LoVo (cell line): Measurements from ENCODE around the gene ACER3.
"Not testable (repeated sequence)": the region's sequence is repeated elsewhere in the genome, so short reads cannot be mapped to it uniquely, and the experiment has no call there.

Source experiments
- DNase-seq: peaks from one replicate; pipeline ENCODE4 v3.0.0-alpha.2; 2016; ENCODE audit warnings: low spot score

ACER3 gene

DNA sequence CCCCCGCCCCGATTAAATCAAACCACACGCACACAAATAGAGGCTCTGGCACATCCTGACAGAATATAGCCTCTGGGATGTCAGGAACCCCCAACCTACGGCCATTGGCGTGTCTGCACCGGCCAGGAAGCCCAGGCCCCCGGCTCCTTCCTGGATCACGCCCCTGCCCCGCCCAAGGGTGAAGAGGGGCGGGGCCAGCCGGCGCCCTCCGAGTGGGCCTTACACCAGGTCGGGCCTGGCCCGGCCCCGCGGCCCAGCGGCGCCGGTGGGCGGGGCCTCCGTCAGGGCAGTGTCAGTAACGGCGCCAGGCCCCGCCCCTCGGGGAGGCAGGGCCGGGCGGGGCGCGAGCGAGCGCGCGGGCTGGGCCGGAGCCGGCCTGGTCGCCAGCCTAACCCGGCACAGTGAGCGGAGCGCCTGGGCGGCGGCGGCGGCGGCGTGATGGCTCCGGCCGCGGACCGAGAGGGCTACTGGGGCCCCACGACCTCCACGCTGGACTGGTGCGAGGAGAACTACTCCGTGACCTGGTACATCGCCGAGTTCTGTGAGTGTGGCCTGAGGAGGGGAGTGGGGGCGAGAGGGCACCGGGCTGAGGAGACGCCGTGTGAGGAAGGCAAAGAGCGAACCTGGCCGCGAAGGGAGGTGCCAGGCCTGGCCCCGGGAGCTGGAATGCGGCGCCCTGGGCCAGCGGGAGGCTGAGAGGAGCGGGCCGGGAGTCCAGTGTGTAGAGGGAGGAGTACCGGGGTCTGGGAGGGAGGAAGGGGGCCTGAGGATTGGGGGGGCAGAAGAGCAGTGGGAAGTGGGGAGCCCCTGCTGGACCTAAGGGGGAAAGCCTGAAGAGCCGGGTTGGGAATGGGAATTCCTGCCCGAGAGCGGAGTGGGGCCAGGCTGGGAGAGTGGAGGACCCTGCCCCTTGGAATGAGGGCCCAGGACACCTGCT is at the start of gene ACER3:
TSS of gene ACER3 (plus strand) at position 380 of the 937 bp plus-strand sequence. CDS start at position 439, 59 bp downstream.
- DNase-seq = peak; percentile 94

DNA sequence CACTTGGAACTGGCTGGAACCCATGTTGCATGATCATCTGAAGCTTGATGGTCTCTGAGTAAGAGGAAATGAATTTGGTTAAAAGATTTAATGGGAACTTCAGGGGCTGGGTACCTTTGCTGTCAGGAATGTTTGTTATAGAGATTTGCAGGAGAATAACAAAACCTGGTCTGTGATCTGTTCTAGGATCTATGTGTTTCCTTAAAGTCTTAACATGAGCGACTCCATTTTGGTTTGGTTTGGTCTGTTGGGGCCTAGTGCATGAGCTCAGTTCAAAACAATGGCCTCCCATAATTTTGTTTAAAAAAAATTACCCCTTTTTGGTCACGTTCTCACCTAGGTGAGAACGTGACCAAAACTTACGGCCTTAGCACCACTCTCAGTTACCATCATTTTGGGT is 49.5 kb upstream of the ACER3 start:
- no peak for DNase-seq

DNA sequence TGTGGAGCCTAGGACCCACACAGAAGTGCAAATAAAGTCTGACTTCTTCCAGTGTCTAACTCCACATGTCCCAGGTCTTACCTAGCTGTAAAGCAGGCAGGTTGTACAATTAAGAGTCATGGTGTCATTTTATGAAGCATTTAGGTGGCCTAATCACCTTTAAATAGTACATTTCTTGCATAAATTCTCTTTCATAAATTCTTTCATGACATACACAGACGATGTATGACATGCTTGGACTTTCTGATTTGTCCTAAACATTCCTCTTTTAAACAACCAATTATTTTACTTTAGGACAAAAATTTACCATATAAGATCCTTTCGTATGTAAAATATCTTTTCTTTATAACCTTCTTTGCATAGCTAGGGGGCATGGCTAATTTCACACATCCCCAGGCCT is 46.3 kb upstream of the ACER3 start:
- no peak for DNase-seq

DNA sequence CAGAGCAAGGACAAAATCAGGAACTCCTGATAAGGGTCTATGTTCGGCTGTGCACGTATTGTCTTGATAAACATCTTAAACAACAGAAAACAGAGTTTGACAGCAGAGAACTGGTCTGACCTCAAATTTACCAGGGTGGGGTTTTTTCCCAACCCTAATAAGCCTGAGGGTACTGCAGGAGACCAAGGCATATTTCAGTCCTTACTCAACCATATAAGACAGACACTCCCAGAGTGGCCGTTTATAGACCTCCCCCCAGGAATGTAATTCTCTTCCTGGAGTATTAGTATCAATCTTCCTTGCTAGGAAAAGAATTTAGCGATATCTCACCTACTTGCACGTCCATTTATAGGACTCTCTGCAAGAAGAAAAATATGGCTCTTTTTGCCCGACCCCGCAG is 45.0 kb upstream of the ACER3 start:
- DNase-seq = not testable (repeated sequence)

DNA sequence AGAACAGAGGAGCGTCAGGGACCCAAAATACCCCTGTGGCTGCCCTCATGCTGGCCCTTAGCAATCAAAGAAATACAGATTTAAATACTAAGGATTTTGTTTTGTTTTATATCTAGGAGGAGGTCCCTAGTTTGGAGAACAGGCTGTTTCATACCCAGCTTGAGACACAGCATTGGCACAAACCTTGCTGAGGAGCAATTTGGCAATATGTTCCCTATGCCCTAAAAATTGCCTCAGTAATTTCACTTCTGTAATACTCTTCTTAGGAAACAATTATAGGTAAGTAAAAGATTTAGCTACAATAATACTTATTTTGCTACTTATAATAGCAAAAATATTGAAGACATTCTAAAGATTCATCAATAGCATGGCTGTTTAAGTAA is 40.5 kb upstream of the ACER3 start:
- DNase-seq = no peak

DNA sequence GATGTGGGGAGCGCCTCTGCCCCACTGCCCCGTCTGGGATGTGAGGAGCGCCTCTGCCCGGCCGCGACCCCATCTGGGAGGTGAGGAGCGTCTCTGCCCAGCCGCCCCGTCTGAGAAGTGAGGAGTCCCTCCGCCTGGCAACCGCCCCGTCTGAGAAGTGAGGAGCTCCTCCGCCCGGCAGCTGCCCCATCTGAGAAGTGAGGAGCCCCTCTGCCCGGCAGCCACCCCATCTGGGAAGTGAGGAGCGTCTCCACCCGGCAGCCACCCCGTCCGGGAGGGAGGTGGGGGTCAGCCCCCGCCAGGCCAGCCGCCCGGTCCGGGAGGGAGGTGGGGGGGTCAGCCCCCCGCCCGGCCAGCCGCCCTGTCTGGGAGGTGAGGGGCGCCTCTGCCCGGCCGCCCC is 39.3 kb upstream of the ACER3 start:
- DNase-seq = not testable (repeated sequence)

DNA sequence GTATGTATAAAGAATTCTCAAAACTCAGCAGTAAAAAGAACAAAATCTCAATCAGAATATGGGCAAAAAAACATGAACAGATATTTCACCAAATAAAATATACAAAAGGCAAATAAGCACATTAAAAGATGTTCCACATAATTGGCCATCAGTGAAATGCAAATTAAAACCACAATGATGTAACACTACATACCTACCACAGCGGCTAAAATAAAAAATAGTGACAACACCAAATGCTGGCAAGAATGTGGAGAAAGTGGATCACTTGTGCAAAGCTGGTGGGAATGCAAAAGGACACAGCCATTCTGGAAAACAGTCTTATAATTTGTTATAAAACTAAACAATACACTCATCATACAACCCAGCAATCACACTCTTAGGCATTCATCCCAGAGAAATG is 38.3 kb upstream of the ACER3 start:
- no peak for DNase-seq

DNA sequence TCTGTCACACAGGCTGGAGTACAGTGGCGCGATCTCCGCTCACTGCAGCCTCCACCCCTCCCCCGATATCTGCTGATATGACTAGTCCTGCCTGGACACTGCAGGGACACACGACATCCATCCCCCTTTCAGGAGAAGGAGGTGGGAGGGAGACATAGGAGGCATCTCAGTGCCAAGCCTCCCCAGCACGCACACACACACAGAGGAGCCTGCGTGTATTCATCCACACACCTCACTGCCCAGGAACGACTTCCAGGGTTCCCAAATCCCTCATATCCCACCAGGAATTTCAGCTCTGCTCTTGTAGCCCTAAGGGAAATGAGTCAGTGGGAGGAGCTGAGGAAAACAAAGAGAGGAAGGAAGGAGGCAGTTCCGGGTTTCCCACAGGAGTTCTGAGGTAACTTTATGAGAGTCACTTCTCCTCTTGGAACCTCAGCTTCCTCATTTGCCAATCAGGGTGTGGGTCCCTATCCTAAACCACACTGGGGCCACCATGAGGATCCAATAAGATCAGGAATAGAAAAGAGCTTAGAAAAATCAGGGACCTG is 37.2 kb upstream of the ACER3 start:
- peak; percentile 66 for DNase-seq

DNA sequence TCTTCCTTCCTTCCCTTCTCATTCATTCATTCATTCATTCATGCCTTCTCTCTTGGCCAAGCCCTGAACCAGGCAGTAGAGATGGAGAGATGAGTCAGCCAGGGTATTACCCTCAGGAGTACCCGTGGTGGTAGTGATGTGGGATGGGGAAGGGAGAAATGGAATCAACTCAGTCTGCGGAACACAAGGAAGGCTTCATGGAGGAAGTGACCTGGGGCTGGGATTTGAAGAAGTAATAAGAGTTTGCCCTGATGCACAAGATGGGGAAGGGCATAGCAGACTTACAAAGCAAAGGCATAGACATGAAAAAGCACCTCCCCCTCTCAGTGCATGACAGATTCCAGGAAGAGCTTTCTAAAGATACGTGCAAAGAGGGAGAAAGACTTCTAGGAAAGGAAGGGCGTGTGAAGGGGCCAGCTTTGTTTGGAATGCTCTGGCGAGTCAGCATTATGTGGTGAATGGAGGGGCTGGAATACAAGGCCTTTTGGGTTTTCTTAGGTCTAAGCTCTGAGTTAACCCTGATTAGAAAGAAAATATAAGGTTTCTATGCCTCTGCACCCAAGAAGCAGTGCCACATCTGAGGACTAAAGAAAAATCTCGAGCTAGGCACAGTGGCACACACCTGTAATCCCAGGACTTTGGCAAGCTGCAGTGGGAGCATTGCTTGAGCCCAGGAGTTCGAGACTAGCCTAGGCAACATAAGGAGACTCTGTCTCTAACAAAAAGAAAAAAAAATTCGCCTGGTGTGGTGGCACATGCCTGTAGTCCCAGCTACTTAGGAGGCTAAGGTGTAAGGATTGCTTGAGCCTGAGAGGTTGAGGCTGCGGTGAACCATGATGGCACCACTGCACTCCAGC is 36.4 kb upstream of the ACER3 start:
- DNase-seq = no peak

DNA sequence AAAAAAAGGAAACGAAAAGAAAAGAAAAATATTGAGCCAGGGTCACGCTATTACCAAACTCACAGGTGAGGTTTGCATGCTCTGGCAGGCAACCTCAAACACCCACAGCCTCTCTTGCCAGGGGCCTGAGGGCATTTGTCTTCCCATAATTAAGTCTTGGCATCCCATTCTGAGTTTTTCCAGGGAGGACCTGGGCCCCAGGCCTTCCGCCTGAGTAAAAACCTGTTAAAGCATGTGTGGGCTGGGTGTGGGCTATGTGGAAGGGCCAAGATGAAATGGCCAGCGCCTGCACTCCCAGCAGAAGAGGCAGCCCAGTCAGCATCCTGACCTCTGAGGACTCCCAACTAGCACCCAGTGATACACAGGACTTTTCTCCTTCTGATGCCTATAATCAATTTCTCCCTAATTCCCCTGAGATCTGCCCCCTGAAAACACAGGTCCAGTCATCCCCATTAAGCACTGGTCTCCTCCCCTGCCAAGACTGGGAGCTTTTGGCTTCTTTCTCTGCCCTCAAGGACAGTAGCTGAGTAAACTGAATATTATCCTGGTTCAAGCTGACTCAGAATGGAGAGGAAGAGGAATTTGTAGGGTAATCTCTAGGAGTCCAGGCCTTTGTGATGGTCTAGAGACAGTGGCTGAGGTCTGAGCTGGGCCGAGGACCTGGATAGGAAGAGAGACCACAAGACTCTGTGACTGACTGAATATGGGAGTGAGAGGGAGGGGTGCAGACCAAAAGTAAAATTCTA is 35.6 kb upstream of the ACER3 start:
- no peak for DNase-seq

DNA sequence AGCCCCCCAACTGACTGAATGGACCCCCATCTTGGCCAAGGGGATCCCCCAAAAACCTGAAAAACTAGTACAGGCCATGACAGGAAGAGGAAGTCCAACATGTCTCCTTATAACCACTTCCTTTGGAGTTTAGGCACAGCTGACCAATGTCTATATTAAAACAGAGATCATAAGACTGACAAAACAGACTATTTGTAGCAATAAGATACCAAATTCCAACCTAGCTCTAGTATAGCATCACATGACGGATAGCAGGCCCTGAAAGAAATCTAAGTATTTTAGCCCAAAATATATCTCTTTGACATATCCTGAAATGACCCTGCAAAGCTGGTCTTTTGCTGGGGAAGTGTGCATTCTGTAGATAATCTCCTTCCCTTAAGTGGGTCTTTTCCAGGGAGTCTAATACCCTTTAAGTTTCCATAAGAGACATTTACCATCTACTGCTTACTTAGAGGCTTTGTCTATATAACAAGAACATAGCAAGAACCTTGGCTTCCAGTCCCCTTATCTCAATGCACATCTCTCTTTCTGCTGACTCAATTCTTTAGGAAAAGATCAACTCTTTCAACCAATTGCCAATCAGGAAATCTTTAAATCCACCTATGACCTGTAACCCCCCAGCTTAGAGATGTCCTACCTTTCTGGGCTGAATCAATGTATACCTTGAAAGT is 34.9 kb upstream of the ACER3 start:
- DNase-seq = no peak

DNA sequence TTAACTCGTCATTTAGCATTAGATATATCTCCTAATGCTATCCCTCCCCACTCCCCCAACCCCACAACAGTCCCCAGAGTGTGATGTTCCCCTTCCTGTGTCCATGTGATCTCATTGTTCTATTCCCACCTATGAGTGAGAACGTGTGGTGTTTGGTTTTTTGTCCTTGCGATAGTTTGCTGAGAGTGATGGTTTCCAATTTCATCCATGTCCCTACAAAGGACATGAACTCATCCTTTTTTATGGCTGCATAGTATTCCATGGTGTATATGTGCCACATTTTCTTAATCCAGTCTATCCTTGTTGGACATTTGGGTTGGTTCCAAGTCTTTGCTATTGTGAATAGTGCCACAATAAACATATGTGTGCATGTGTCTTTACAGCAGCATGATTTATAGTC is 34.2 kb upstream of the ACER3 start:
- DNase-seq = not testable (repeated sequence)

DNA sequence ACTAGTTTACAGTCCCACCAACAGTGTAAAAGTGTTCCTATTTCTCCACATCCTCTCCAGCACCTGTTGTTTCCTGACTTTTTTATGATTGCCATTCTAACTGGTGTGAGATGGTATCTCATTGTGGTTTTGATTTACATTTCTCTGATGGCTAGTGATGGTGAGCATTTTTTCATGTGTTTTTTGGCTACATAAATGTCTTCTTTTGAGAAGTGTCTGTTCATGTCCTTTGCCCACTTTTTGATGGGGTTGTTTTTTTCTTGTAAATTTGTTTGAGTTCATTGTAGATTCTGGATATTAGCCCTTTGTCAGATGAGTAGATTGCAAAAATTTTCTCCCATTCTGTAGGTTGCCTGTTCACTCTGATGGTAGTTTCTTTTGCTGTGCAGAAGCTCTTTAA is 33.7 kb upstream of the ACER3 start:
- not testable (repeated sequence) for DNase-seq

DNA sequence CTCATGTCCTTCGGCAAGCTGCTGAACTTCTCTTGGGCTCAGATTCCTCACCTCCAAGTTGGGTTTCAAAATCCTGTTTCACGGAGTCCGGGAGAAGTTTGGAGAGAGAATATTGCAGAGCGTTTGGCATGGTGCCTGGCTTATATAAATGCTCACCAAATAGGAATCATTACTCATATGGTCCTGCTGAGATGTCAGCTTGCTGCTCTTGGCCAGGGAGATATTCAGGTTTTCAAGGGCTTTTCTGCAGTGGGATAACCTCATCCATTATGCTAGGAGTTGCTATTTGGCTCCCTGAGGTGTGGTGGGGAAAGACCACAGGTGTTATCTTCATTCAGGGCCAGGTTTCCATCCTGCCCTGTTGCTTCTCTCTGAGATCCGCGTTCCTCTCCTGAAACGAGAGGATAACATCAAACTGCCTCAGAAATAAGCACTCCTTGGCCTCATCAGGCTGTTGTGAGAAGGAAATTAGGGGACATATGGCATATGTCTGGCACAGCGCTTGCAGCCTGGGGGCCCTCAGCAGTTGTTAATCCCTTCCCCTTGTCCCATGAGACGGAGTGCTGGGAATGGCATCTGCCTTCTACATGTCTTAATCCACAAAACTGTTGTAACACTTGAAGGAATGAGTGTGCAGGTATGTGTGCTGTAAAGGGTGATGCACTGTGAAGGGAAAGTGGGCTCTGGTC is 29.9 kb upstream of the ACER3 start:
- DNase-seq = no peak

DNA sequence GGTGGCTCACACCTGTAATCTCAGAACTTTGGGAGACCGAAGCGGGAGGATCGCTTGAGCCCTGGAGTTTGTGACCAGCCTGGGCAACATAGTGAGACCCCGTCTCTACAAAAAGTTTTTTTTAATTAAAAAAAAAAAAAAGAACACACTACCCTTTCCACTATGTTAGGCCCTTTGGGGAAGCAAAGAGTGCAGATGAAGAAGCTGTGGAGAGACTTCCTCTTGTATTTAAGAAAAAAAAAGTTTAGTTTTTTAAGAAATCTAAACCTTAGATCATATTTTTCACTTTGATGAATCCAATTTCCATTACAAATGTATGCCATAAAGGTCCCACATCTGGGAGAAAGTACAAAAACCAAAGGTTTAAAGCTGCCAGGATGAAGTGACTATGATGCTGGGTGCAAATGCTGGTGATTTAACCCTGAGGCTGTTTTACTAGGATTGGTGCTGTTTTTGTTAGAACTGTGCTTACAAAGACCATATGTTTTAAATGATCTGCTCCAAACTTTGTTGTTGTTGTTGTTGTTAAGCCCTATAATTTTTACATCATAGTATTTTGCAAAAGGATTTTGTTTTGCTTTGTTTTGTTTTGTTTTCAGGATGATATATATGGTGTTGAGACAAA is 28.9 kb upstream of the ACER3 start:
- no peak for DNase-seq

DNA sequence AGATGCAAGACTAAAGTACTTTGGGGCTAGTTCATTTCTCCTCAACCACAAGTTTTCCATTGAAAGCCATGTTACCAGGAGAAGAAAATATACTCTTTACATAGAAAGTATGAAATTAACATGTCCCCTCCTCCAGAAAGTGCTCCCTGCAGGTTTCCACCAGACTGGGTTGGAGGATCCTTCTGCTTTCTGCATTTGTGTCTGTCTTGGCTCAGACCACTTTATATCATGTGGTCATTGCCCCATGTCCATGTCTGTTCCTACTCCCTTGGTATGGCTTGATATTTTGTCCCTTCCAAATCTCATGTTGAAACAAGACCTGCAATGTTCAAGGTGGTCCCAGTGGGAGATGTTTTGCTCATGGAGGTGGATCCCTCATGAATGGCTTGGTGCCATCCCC is 28.4 kb upstream of the ACER3 start:
- no peak for DNase-seq

DNA sequence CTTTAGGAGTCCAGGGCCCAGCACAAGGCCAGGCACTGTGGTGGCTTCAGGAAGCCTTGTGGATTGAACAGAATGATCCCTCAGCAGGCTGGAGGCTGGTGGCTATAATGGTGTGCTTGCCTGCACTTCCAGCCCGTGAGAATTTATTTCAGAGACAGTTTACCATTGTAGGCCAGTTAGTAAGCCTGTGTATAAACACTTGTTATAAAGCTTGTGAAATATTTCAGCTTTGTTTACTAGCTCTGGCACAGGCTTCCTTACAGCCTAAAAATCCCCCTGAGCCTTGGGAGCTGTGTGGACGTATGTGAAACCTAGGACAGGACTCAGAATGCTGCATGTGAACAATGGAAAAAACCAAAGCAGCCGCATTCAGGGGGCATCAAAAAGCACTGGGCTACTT is 26.6 kb upstream of the ACER3 start:
- no peak for DNase-seq

DNA sequence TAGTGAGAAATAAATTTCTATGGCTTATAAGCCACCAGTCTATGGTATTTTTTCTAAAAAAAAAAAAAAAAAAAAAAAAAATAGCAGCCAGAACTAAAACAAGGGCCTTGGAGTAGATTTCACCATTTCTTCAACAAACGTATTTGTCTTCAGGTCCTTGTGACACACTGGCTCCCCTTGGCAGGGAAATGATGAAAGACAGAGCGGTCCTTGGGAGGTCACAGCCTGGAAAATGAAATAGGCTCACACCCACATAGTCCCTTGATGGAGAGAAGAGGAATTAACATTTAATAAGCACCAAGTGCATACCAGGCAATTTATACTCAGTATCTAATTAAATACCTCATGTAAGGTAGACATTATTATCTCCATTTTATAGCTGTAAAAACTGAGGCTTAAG is 25.7 kb upstream of the ACER3 start:
- no peak for DNase-seq

DNA sequence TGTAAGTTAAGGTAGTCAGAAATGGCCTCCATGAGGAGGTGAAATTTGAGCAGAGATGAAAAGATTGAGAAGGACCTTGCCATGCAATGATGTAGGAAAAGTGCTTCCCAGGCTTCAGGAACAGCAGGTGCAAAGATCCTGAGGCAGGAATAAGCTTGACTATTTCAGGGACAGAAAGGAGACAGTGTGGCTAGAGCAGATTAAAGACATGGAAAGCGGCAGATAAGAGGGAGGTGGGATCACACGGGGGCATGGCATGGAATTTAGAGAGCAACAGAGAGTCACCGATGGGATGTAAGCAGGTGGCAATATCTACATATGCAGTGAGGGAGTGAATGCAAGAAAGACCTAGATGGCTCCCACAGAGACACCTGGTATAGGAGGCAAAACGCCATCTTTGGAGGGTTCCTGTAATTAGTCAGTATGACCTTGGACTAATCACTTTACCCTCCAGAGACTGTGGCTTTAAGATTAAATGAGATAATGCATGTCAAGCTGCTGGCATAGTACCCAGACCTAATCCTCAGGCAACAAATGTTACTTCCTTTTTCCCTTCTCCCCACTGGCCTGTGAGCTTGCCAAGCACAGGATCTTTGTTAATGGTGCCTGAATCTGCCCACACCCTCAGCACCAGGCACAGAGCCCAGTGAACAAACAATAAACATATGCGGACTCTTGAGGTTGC is 24.6 kb upstream of the ACER3 start:
- DNase-seq = peak; percentile 34
